H9 (cell line): ENCODE results near the gene NSF. TPM values are rescaled to one million over a fixed set of nuclear protein-coding genes. Genes with fewer than 3 reads are reported as not detected.

Experiments
- DNase-seq: peaks from one replicate; pipeline ENCODE4 v3.0.0-alpha.2; 2017
- H2AFZ ChIP-seq: one replicate; pipeline ENCODE4 v1.6.1; 2013; ENCODE audit warnings: mild to moderate bottlenecking, low read length, control low read depth, moderate library complexity
- H2AK5ac ChIP-seq: 2 replicates; pipeline ENCODE4 v1.6.1; 2013; ENCODE audit warnings: low read length, control low read depth, mixed read lengths; ENCODE audit not compliant: insufficient read length
- H2BK120ac ChIP-seq: one replicate; pipeline ENCODE4 v1.6.1; 2013; ENCODE audit warnings: low read depth, mild to moderate bottlenecking, low read length, control low read depth, inconsistent platforms; ENCODE audit not compliant: poor library complexity, severe bottlenecking
- H2BK12ac ChIP-seq: 2 replicates; pipeline ENCODE4 v1.6.1; 2013; ENCODE audit warnings: low read length, control low read depth, mixed read lengths, low read depth; ENCODE audit not compliant: insufficient read length
- H2BK15ac ChIP-seq: 2 replicates; pipeline ENCODE4 v1.6.1; 2013; ENCODE audit warnings: low read depth, low read length, control low read depth
- H2BK20ac ChIP-seq: one replicate; pipeline ENCODE4 v1.6.1; 2013; ENCODE audit warnings: low read depth, mild to moderate bottlenecking, low read length, control low read depth, inconsistent platforms; ENCODE audit not compliant: poor library complexity, severe bottlenecking
- H2BK5ac ChIP-seq: 2 replicates; pipeline ENCODE4 v1.6.1; 2013; ENCODE audit warnings: low read length, control low read depth, mixed read lengths; ENCODE audit not compliant: insufficient read length
- H3K14ac ChIP-seq: 2 replicates; pipeline ENCODE4 v1.6.1; 2013; ENCODE audit warnings: low read length, control low read depth; ENCODE audit not compliant: insufficient read depth
- H3K18ac ChIP-seq: 2 replicates; pipeline ENCODE4 v1.6.1; 2013; ENCODE audit warnings: low read depth, mild to moderate bottlenecking, mixed read lengths, low read length, control low read depth; ENCODE audit not compliant: insufficient read length
- H3K23ac ChIP-seq: 2 replicates; pipeline ENCODE4 v1.6.1; 2013; ENCODE audit warnings: low read length, control low read depth, mixed read lengths, low read depth; ENCODE audit not compliant: insufficient read length
- H3K23me2 ChIP-seq: 2 replicates; pipeline ENCODE4 v1.6.1; 2013; ENCODE audit warnings: low read depth, mild to moderate bottlenecking, mixed read lengths, low read length, control low read depth; ENCODE audit not compliant: insufficient read length, poor library complexity, severe bottlenecking
- H3K27ac ChIP-seq: 2 replicates; pipeline ENCODE4 v1.5.1; 2013; ENCODE audit warnings: low read length, control low read depth, mixed read lengths, low read depth; ENCODE audit not compliant: insufficient read length
- H3K27me3 ChIP-seq: 2 replicates; pipeline ENCODE4 v1.6.1; 2013; ENCODE audit warnings: low read length, control low read depth, inconsistent platforms; ENCODE audit not compliant: insufficient read depth
- H3K4ac ChIP-seq: 2 replicates; pipeline ENCODE4 v1.6.1; 2013; ENCODE audit warnings: low read depth, mild to moderate bottlenecking, control low read depth, inconsistent platforms, low read length, moderate library complexity
- H3K4me1 ChIP-seq: 2 replicates; pipeline ENCODE4 v1.6.1; 2013; ENCODE audit warnings: low read length, control low read depth, inconsistent platforms; ENCODE audit not compliant: insufficient read depth
- H3K4me2 ChIP-seq: 2 replicates; pipeline ENCODE4 v1.6.1; 2013; ENCODE audit warnings: low read length, control low read depth, mixed read lengths; ENCODE audit not compliant: insufficient read length, insufficient read depth
- H3K56ac ChIP-seq: 2 replicates; pipeline ENCODE4 v1.6.1; 2013; ENCODE audit warnings: low read depth, mild to moderate bottlenecking, mixed read lengths, low read length, control low read depth; ENCODE audit not compliant: insufficient read length
- H3K79me1 ChIP-seq: 2 replicates; pipeline ENCODE4 v1.6.1; 2013; ENCODE audit warnings: low read depth, mild to moderate bottlenecking, moderate library complexity, low read length, control low read depth, inconsistent platforms; ENCODE audit not compliant: insufficient read depth, poor library complexity, severe bottlenecking
- H3K79me2 ChIP-seq: 2 replicates; pipeline ENCODE4 v1.6.1; 2013; ENCODE audit warnings: low read length, control low read depth, inconsistent platforms; ENCODE audit not compliant: insufficient read depth
- H3K9ac ChIP-seq: 2 replicates; pipeline ENCODE4 v1.6.1; 2013; ENCODE audit warnings: low read length, control low read depth, mixed read lengths; ENCODE audit not compliant: insufficient read length; ENCODE audit errors: extremely low read depth
- H3K9me3 ChIP-seq: one replicate; pipeline ENCODE4 v1.6.1; 2013; ENCODE audit warnings: low read depth, low read length, inconsistent platforms; ENCODE audit not compliant: control insufficient read depth
- H3T11ph ChIP-seq: one replicate; pipeline ENCODE4 v1.6.1; 2013; ENCODE audit warnings: mild to moderate bottlenecking, low read length, control low read depth, inconsistent platforms
- H4K20me1 ChIP-seq: one replicate; pipeline ENCODE4 v1.6.1; 2013; ENCODE audit not compliant: control insufficient read depth, insufficient read length, insufficient read depth
- H4K5ac ChIP-seq: 2 replicates; pipeline ENCODE4 v1.6.1; 2013; ENCODE audit warnings: low read depth, mild to moderate bottlenecking, mixed read lengths, low read length, control low read depth; ENCODE audit not compliant: insufficient read length
- H4K8ac ChIP-seq: replicated peaks from 2 replicates; pipeline ENCODE4 v1.6.1; 2013; ENCODE audit warnings: low read length, control low read depth, mixed read lengths, low read depth; ENCODE audit not compliant: insufficient read length
- H4K91ac ChIP-seq: 2 replicates; pipeline ENCODE4 v1.6.1; 2013; ENCODE audit warnings: low read depth, mild to moderate bottlenecking, moderate library complexity, mixed read lengths, low read length, control low read depth; ENCODE audit not compliant: insufficient read length
- H3K27ac Mint-ChIP-seq, 3 experiments: 2 replicates in 2 of 3; 3 replicates in 1 of 3; pipeline ENCODE4 v1.8.0; 2020 to 2021; ENCODE audit warnings: mixed read lengths in 3 of 3, mild to moderate bottlenecking in 1 of 3, moderate library complexity in 1 of 3
- H3K27me3 Mint-ChIP-seq: 2 replicates; pipeline ENCODE4 v1.8.0; 2021; ENCODE audit warnings: low read depth, mild to moderate bottlenecking, moderate library complexity, mixed read lengths
- H3K36me3 Mint-ChIP-seq, 3 experiments: 2 replicates in 2 of 3; 3 replicates in 1 of 3; pipeline ENCODE4 v1.8.0; 2020 to 2021; ENCODE audit warnings: low read depth in 3 of 3, mixed read lengths in 3 of 3; ENCODE audit not compliant: insufficient read depth in 1 of 3
- H3K4me1 Mint-ChIP-seq, 2 experiments: 2 replicates each; pipeline ENCODE4 v1.8.0; 2020; ENCODE audit warnings: mixed read lengths in 2 of 2
- H3K4me3 Mint-ChIP-seq, 2 experiments: 2 replicates in 1 of 2; 3 replicates in 1 of 2; pipeline ENCODE4 v1.8.0; 2020 to 2021; ENCODE audit warnings: mild to moderate bottlenecking in 2 of 2, mixed read lengths in 2 of 2, moderate library complexity in 1 of 2
- H3K9me3 Mint-ChIP-seq, 2 experiments: 2 replicates in 1 of 2; 3 replicates in 1 of 2; pipeline ENCODE4 v1.8.0; 2020; ENCODE audit warnings: mild to moderate bottlenecking in 2 of 2, mixed read lengths in 2 of 2, moderate library complexity in 1 of 2
- CTCF ChIP-seq: fragments of 200-600 bp; sonication (generic); conservative IDR thresholded peaks from 3 replicates; pipeline ENCODE4 v1.8.0; 2021; ENCODE audit warnings: antibody characterized with exemption, mild to moderate bottlenecking
- WGBS: extraction: QIAGEN DNeasy Blood & Tissue Kit; methylation state at CpG from one replicate; pipeline ENCODE4 v1.1.7; 2013; ENCODE audit warnings: missing lambda C conversion rate, low lambda C conversion rate, mixed read lengths; ENCODE audit not compliant: insufficient read length; ENCODE audit errors: extremely low coverage; 5-methylcytosine and 5-hydroxymethylcytosine counted together
- total RNA-seq: library from RNA; stranded (reverse); gene quantifications from 2 replicates; pipeline ENCODE4 v1.2.1, GENCODE V29; 2021

Gene NSF
- total RNA-seq, 1 experiment from 2014 or later, result 36.4 TPM

- Histone ChIP-seq H3K4ac (no peak overlapping the region), H3K79me1 (no peaks in the 10 kb centered on the region), H4K91ac (no peak overlapping the region), H4K8ac (no peak overlapping the region), H4K20me1 (no peaks in the 10 kb centered on the region), H2BK15ac (no peak overlapping the region), H3K27ac (no peak overlapping the region), H3K23ac (no peak overlapping the region), H3K27me3 (no peaks in the 10 kb centered on the region; the same call in 1 of the 2 replicates), H3K18ac (no peak overlapping the region), H3K79me2 (no peaks in the 10 kb centered on the region), H3K4me2 (no peak overlapping the region), H3K14ac (no peak overlapping the region), H2AFZ (no peak overlapping the region), H3K4me1 (no peaks in the 10 kb centered on the region), H4K5ac (no peak overlapping the region), H2BK120ac (no peak overlapping the region), H3K9me3 (no peaks in the 10 kb centered on the region), H2BK12ac (no peak overlapping the region), H2BK20ac (no peak overlapping the region), H3K56ac (no peak overlapping the region), H3K23me2 (no peaks in the 10 kb centered on the region), H3K9ac (no peak overlapping the region), H2BK5ac (no peak overlapping the region), H3T11ph (no peak overlapping the region), H2AK5ac (no peak overlapping the region)
- Mint-ChIP-seq H3K36me3 (peaks cover 0 to 64% (median 0%) of the 10 kb centered on the region in 3 experiments; a peak in 3 of 7 replicates), H3K4me3 (no peak overlapping the region), H3K27me3 (peaks cover 12% of the 10 kb centered on the region), H3K9me3 (no peaks in the 10 kb centered on the region; a peak in 1 of 5 replicates), H3K27ac (no peak overlapping the region), H3K4me1 (peaks cover 16 to 30% of the 10 kb centered on the region in 2 experiments)
- TF ChIP-seq CTCF, result no peak
- no peak for DNase-seq
- WGBS, result no CpG with 5 or more reads among the region's 3 CpGs
These were observed 172.9 kb downstream of the NSF start for GRCh38 chr17:46763416-46763815.
